HEK293T (cell line): ENCODE data around the gene ACSF3.

Source experiments
- CTCF ChIA-PET: fragments of 350-600 bp; formaldehyde crosslinking; extraction: SDS; loops from one replicate; lab custom pipeline; 2021; ENCODE audit warnings: antibody characterized with exemption, inconsistent platforms; lab: Yijun Ruan, JAX
- POLR2A ChIA-PET: fragments of 350-600 bp; formaldehyde crosslinking; extraction: SDS; loops from one replicate; lab custom pipeline; 2020; ENCODE audit warnings: antibody characterized with exemption, inconsistent platforms; lab: Yijun Ruan, JAX
- DNase-seq: peaks from one replicate; pipeline ENCODE4 v3.0.0; 2012; ENCODE audit warnings: mixed read lengths; ENCODE audit errors: extremely low spot score
- ARNT ChIP-seq: fragments of 450-650 bp; IDR thresholded peaks from 2 replicates; pipeline ENCODE4 v1.6.1; 2017; ENCODE audit warnings: mild to moderate bottlenecking
- BHLHE40 ChIP-seq: fragments of 450-650 bp; IDR thresholded peaks from 2 replicates; pipeline ENCODE4 v1.6.1; 2016; ENCODE audit warnings: mild to moderate bottlenecking, moderate library complexity, borderline replicate concordance
- CTBP1 ChIP-seq: fragments of 450-650 bp; IDR thresholded peaks from 2 replicates; pipeline ENCODE4 v1.6.1; 2016; ENCODE audit warnings: borderline replicate concordance
- ELF4 ChIP-seq: fragments of 450-650 bp; IDR thresholded peaks from 2 replicates; pipeline ENCODE4 v1.6.1; 2017; ENCODE audit warnings: antibody characterized with exemption
- FOXA1 ChIP-seq: fragments of 450-650 bp; IDR thresholded peaks from 2 replicates; pipeline ENCODE4 v1.6.1; 2016; ENCODE audit warnings: mild to moderate bottlenecking
- FOXK2 ChIP-seq: fragments of 450-650 bp; IDR thresholded peaks from 2 replicates; pipeline ENCODE4 v1.6.1; 2016; ENCODE audit warnings: mild to moderate bottlenecking
- FOXM1 ChIP-seq: fragments of 450-650 bp; IDR thresholded peaks from 2 replicates; pipeline ENCODE4 v1.6.1; 2017; ENCODE audit warnings: mild to moderate bottlenecking, borderline replicate concordance
- HDGF ChIP-seq: fragments of 450-650 bp; IDR thresholded peaks from 2 replicates; pipeline ENCODE4 v1.6.1; 2017; ENCODE audit warnings: antibody characterized with exemption, borderline replicate concordance
- L3MBTL2 ChIP-seq: fragments of 450-650 bp; conservative IDR thresholded peaks from 2 replicates; pipeline ENCODE4 v1.6.1; 2016; ENCODE audit warnings: mild to moderate bottlenecking
- LEF1 ChIP-seq: fragments of 450-650 bp; IDR thresholded peaks from 2 replicates; pipeline ENCODE4 v1.6.1; 2017; ENCODE audit warnings: mild to moderate bottlenecking, borderline replicate concordance
- NFRKB ChIP-seq: fragments of 450-650 bp; IDR thresholded peaks from 2 replicates; pipeline ENCODE4 v1.6.1; 2016; ENCODE audit warnings: mild to moderate bottlenecking, moderate library complexity
- SP1 ChIP-seq: fragments of 450-650 bp; IDR thresholded peaks from 2 replicates; pipeline ENCODE4 v1.6.1; 2017
- SUZ12 ChIP-seq: fragments of 450-650 bp; IDR thresholded peaks from 2 replicates; pipeline ENCODE4 v1.6.1; 2016; ENCODE audit warnings: mild to moderate bottlenecking
- TARDBP ChIP-seq: fragments of 450-650 bp; IDR thresholded peaks from 2 replicates; pipeline ENCODE4 v1.6.1; 2016
- ZNF384 ChIP-seq: fragments of 450-650 bp; IDR thresholded peaks from 2 replicates; pipeline ENCODE4 v1.6.1; 2016
- TF ChIP-seq, protein P1 (sequence below): fragments of 450-650 bp; IDR thresholded peaks from 2 replicates; pipeline ENCODE4 v1.6.1; 2016

Gene ACSF3

GRCh38 chr16:89197033-89197632, 103.5 kb downstream of the ACSF3 start:
- ChIA-PET POLR2A (interaction anchor here (1.9 kb wide), 1 partner anchor 20 kb away, joined by 6 read pairs; the partner anchor contains the start of gene ZNF778), CTCF (no interaction called here)
- DNase-seq = no peak
- TF ChIP-seq HDGF (no peak), ELF4 (no peak), FOXA1 (no peak), ARNT (no peak)

DNA sequence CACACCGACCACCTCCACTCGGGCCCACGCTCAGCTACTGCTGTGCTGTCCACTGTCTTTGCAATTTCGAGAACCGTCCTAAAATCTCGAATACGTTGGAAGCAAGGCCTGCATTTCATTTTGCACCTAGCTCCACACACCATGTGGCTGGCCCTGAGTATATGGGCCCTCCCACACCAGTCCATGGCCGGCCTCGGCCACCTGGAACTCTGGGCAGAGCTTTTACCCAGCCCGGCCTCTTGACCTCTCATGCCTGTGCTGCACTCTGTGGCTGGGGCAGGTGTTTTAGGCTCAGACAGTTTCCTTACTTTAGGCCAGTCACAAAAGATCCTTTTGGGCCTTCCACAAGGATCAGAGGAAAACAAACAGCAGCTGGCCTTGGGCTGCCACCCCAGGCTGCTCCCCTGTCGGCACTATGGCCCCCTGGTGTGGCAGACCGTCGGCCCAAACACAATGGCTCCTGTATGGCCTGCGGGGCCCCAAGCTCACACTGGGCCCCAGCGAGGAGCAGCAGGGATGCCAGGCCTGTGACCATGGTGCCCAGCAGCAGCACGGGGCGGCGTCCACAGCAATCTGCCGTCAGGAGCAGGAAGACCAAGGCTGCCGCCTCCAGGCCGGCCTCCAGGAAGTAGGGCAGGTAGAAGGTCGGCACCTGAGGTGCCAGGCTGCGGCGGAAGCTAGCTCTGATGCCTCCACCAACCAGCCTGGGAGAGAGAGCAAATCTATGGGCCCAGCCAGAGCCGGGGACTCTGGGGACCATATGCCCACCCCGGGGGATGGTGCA, 104.2 kb downstream of the ACSF3 start:
- POLR2A ChIA-PET = interaction anchor here (1.9 kb wide), 1 partner anchor 20 kb away, joined by 6 read pairs; the partner anchor contains the start of gene ZNF778
- CTCF ChIA-PET = no interaction called here
- no peak for DNase-seq
- no peak for TF ChIP-seq ZNF384
- TF ChIP-seq NFRKB = no peak
- TF ChIP-seq SP1 = no peak
- TF ChIP-seq CTBP1 = no peak
- TF ChIP-seq FOXM1 = no peak
- TF ChIP-seq HDGF = no peak
- TF ChIP-seq SUZ12 = no peak
- no peak for TF ChIP-seq TARDBP
- no peak for TF ChIP-seq BHLHE40
- TF ChIP-seq L3MBTL2 = no peak
- no peak for TF ChIP-seq ELF4
- TF ChIP-seq FOXA1 = no peak
- TF ChIP-seq FOXK2 = no peak
- TF ChIP-seq, protein P1, sequence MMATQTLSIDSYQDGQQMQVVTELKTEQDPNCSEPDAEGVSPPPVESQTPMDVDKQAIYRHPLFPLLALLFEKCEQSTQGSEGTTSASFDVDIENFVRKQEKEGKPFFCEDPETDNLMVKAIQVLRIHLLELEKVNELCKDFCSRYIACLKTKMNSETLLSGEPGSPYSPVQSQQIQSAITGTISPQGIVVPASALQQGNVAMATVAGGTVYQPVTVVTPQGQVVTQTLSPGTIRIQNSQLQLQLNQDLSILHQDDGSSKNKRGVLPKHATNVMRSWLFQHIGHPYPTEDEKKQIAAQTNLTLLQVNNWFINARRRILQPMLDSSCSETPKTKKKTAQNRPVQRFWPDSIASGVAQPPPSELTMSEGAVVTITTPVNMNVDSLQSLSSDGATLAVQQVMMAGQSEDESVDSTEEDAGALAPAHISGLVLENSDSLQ = no peak
- no peak for TF ChIP-seq ARNT
- TF ChIP-seq LEF1 = no peak

DNA sequence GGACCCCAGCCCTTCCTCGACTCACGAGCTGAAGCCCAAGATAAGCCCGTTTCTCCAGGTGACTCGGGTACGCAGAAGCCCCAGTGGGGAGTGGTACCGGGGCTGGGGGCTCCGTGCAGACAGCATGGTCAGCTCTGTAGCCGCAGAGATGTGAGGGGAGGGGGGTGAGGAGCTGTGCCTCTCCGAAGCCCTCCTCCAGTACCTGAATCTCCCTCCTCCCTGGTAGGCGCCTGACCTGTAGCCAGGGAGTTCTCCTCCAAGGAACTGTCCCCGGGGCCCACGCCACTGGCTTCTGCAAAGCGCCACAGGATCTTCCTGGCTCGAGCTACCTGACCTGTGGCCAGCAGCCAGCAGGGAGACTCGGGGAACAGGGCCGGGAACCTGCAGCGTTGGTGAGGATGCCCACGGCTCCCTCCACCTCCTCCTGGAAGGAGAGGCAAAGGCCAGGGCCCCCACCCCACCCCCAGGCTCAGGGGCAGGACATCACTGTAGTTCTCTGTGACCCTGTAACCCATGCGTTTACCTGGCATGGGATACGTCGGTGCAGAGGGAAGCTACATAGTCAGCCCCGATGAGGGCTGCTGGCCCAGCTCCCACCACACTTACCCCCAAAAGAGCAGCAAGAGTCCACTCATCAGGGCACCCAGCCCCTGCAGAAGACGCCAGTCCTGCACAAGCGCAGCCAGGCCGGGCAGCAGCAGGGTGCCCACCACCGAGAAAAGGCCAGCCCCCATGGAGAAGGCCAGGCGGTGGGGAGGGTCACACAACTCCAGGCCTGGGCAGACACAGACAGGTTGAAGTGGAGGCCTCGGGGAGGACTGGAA, 105.0 kb downstream of the ACSF3 start:
- POLR2A ChIA-PET = interaction anchor here (1.9 kb wide), 1 partner anchor 19 kb away, joined by 6 read pairs; the partner anchor contains the start of gene ZNF778
- TF ChIP-seq LEF1 = no peak
- no peak for TF ChIP-seq L3MBTL2
- no peak for TF ChIP-seq CTBP1
- TF ChIP-seq FOXK2 = no peak
- TF ChIP-seq ELF4 = no peak
- TF ChIP-seq, protein P1 = no peak
- no peak for TF ChIP-seq NFRKB
- TF ChIP-seq FOXA1 = no peak
- no peak for TF ChIP-seq TARDBP
- no peak for TF ChIP-seq ARNT
- no peak for TF ChIP-seq SP1
- no peak for TF ChIP-seq BHLHE40
- no peak for TF ChIP-seq SUZ12
- no peak for DNase-seq
- CTCF ChIA-PET = no interaction called here

GRCh38 chr16:89199241-89200123, 105.8 kb downstream of the ACSF3 start:
- CTCF ChIA-PET = no interaction called here
- DNase-seq = no peak
- POLR2A ChIA-PET = interaction anchor here (1.9 kb wide), 1 partner anchor 18 kb away, joined by 6 read pairs; the partner anchor contains the start of gene ZNF778
- TF ChIP-seq SP1 = no peak
- no peak for TF ChIP-seq HDGF
- TF ChIP-seq NFRKB = no peak
- TF ChIP-seq SUZ12 = no peak
- TF ChIP-seq FOXK2 = no peak
- no peak for TF ChIP-seq TARDBP
- no peak for TF ChIP-seq ARNT
- no peak for TF ChIP-seq FOXM1
- TF ChIP-seq FOXA1 = no peak
- TF ChIP-seq, protein P1 = no peak
- no peak for TF ChIP-seq ZNF384
- TF ChIP-seq BHLHE40 = no peak
- TF ChIP-seq ELF4 = no peak
